RWPE2 (cell line): ENCODE measurements around the gene USH2A.

ENCODE experiments used
- ATAC-seq: fragments of 200-7000 bp; cut with Tn5 transposase; 3 replicates; pipeline ENCODE4 v1.9.1; 2021; ENCODE audit warnings: low read depth
- DNase-seq: peaks from one replicate; pipeline ENCODE4 v3.0.0-alpha.2; 2020; ENCODE audit warnings: low spot score
- H3K27ac ChIP-seq: fragments of 450-650 bp; 2 replicates; pipeline ENCODE4 v1.5.1; 2017; ENCODE audit warnings: mild to moderate bottlenecking; ENCODE audit not compliant: poor library complexity, severe bottlenecking
- H3K27me3 ChIP-seq: fragments of 250-450 bp; sonication (Bioruptor Pico); 2 replicates; pipeline ENCODE4 v1.5.1; 2021; ENCODE audit warnings: mild to moderate bottlenecking, moderate library complexity; ENCODE audit not compliant: insufficient read depth, poor library complexity, severe bottlenecking
- H3K36me3 ChIP-seq: fragments of 250-450 bp; sonication (Bioruptor Pico); 2 replicates; pipeline ENCODE4 v1.5.1; 2020; ENCODE audit warnings: low read depth, mild to moderate bottlenecking, moderate library complexity
- H3K4me1 ChIP-seq: fragments of 250-450 bp; sonication (Bioruptor Pico); 2 replicates; pipeline ENCODE4 v1.5.1; 2021; ENCODE audit warnings: mild to moderate bottlenecking, moderate library complexity; ENCODE audit not compliant: insufficient read depth, poor library complexity, severe bottlenecking
- H3K4me3 ChIP-seq: fragments of 250-450 bp; sonication (Bioruptor Pico); 2 replicates; pipeline ENCODE4 v1.5.1; 2021; ENCODE audit warnings: mild to moderate bottlenecking, moderate library complexity; ENCODE audit not compliant: severe bottlenecking
- H3K9me3 ChIP-seq: fragments of 250-450 bp; sonication (Bioruptor Pico); 2 replicates; pipeline ENCODE4 v1.5.1; 2021; ENCODE audit warnings: mild to moderate bottlenecking, moderate library complexity; ENCODE audit not compliant: severe bottlenecking
- CTCF ChIP-seq: fragments of 450-650 bp; IDR thresholded peaks from one replicate; pipeline ENCODE4 v1.5.1; 2017; ENCODE audit warnings: mild to moderate bottlenecking, moderate library complexity; ENCODE audit not compliant: poor library complexity, severe bottlenecking

Gene USH2A

GRCh38 chr1:215786997-215787396 is 636.3 kb downstream of the USH2A start:
- no peaks in the 10 kb centered on the region for H3K36me3 ChIP-seq
- no peaks in the 10 kb centered on the region for H3K27me3 ChIP-seq
- ATAC-seq (no peak), DNase-seq (no peak)
- no peaks in the 10 kb centered on the region for H3K4me1 ChIP-seq
- H3K9me3 ChIP-seq, result no peaks in the 10 kb centered on the region
- no peak for TF ChIP-seq CTCF
- H3K4me3 ChIP-seq, result no peak overlapping the region
- H3K27ac ChIP-seq, result no peak overlapping the region

GRCh38 chr1:215780641-215781040 is 642.6 kb downstream of the USH2A start:
- H3K4me1 ChIP-seq, result no peaks in the 10 kb centered on the region
- DNase-seq (no peak), ATAC-seq (no peak)
- no peak for TF ChIP-seq CTCF
- no peaks in the 10 kb centered on the region for H3K27me3 ChIP-seq
- no peak overlapping the region for H3K4me3 ChIP-seq
- no peaks in the 10 kb centered on the region for H3K36me3 ChIP-seq
- H3K27ac ChIP-seq, result no peak overlapping the region
- H3K9me3 ChIP-seq, result no peaks in the 10 kb centered on the region

- H3K9me3 ChIP-seq, result no peaks in the 10 kb centered on the region
- H3K4me1 ChIP-seq, result no peaks in the 10 kb centered on the region
- no peaks in the 10 kb centered on the region for H3K27me3 ChIP-seq
- no peak overlapping the region for H3K4me3 ChIP-seq
- no peak for TF ChIP-seq CTCF
- ATAC-seq, result no peak
- no peak overlapping the region for H3K27ac ChIP-seq
- no peak for DNase-seq
- H3K36me3 ChIP-seq, result no peaks in the 10 kb centered on the region
Observed at GRCh38 chr1:215780139-215780538, 643.1 kb downstream of the USH2A start.

- Histone ChIP-seq H3K27ac (no peak overlapping the region), H3K27me3 (no peaks in the 10 kb centered on the region), H3K4me1 (no peaks in the 10 kb centered on the region), H3K36me3 (no peaks in the 10 kb centered on the region), H3K4me3 (no peak overlapping the region), H3K9me3 (no peaks in the 10 kb centered on the region)
- ATAC-seq (no peak), DNase-seq (no peak)
- TF ChIP-seq CTCF, result no peak
Observed at GRCh38 chr1:215779729-215780128, 643.5 kb downstream of the USH2A start.

- peak; percentile 77 for ATAC-seq
- TF ChIP-seq CTCF, result no peak
- no peaks in the 10 kb centered on the region for H3K9me3 ChIP-seq
- no peak for DNase-seq
- H3K4me3 ChIP-seq, result no peak overlapping the region
- no peaks in the 10 kb centered on the region for H3K36me3 ChIP-seq
- no peak overlapping the region for H3K27ac ChIP-seq
- H3K4me1 ChIP-seq, result no peaks in the 10 kb centered on the region
- H3K27me3 ChIP-seq, result no peaks in the 10 kb centered on the region
Observed at GRCh38 chr1:215777370-215777925, 645.8 kb downstream of the USH2A start.
